Activated CD4-positive, alpha-beta T cell treated with anti-CD3 and anti-CD28 coated beads for 48 hours (primary cell): Measurements from ENCODE around the gene EHHADH.
"Not testable (repeated sequence)": the region's sequence is repeated elsewhere in the genome, so short reads cannot be mapped to it uniquely, and the experiment has no call there.

ENCODE experiments used
- DNase-seq: peaks from one replicate; pipeline ENCODE4 v3.0.0-alpha.2; 2020

Gene EHHADH

DNA sequence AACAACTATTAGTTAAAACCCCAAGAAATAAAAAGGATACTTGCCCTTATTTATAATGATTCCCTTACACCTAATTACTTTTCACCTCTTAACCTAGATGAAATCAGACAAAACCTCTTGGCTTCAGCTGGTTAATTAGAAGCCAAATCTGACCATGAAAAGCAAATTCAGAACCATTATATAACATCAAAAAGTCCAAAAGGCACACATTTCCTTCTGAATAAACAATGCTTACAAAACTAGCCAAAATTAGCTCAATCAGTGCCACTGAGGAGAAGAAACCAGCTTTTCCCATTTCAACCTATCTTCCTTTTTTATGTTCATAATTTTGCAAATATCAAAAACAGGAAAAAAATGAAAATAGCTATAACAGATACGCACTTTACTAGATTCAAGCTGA, 3.2 kb downstream of the EHHADH start:
- no peak for DNase-seq

GRCh38 chr3:185250247-185250646, 3.6 kb downstream of the EHHADH start:
- DNase-seq = no peak

- DNase-seq = no peak
Observed at GRCh38 chr3:185242642-185243041, 11.2 kb downstream of the EHHADH start.

- no peak for DNase-seq
Observed at GRCh38 chr3:185236969-185237368, 16.9 kb downstream of the EHHADH start.

DNA sequence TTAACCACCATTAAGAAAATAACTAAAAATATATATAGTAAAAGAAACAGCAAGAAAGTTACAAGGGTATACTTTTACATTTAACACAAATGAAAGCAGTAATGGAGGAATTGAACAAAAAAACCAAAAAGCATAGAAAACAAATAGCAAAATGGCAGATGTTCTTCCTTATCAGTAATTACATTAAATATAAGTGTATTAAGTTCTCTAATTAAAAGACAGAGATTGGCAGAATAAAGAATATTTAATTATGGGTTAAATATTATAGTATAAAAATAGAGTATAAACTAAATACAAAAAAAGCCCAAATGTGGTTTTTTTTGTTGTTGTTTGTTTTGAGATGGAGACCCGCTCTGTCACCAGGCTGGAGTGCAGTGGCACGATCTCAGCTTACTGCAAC, 20.5 kb downstream of the EHHADH start:
- DNase-seq = no peak

GRCh38 chr3:185226526-185226925, 27.3 kb downstream of the EHHADH start:
- DNase-seq = not testable (repeated sequence)

DNA sequence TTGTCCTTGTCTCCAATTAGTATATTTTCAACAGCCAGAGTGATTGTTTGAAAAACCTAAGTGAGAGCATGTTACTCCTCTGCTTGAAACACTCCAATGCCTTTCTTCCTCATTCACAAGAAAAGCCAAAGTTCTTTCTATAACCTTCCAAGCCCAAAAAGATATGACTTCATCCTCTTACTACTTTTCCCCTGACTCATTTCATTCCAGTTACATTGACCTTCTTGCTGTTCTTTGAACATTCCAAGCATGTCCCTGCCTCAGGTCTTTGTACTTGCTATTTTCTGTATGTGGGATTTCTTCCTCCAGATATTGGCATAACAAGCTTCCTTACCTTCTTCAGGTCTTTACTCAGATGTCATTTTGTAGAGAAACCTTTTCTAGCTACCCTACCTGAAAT, 28.3 kb downstream of the EHHADH start:
- DNase-seq = no peak

GRCh38 chr3:185225080-185225479, 28.8 kb downstream of the EHHADH start:
- DNase-seq = no peak

DNA sequence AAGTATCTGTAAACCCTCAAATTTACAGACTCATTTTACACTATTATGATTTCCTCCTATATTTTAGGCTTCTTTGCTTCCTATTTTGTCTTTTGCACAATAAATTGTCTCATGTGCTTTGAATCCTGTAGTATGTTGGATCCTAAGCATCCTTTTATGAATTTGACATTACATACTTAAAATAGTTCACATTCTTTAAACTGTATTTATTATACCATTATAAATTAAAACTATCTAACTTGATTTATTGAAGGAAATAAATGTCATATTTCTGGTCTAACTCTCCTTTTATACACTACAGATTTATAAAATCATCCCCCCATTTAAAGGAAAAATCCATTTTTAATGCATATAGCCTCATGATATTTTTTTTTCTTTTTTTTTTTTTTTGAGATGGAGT, 32.6 kb downstream of the EHHADH start:
- DNase-seq = no peak

DNA sequence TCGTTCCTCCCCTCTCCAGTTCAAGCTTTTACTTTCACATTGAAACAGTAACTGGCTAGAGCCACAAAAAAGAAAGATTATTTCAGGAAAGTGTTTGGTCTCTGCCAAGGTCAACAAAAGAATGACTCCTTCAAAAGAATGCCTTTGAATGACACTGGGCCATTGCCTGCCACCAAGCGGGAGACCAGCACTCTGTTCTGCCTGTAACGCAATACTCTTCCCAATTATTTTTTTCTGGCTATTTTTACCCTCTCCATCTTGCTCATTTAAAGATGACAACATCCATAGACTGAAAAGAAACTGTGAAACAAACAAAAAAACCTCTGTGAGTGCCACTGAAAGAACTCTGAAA, 37.3 kb downstream of the EHHADH start:
- DNase-seq = no peak

GRCh38 chr3:185215873-185216606, 37.8 kb downstream of the EHHADH start:
- no peak for DNase-seq

GRCh38 chr3:185212559-185212958, 41.3 kb downstream of the EHHADH start:
- no peak for DNase-seq

- no peak for DNase-seq
Observed at GRCh38 chr3:185212086-185212485, 41.8 kb downstream of the EHHADH start.

DNA sequence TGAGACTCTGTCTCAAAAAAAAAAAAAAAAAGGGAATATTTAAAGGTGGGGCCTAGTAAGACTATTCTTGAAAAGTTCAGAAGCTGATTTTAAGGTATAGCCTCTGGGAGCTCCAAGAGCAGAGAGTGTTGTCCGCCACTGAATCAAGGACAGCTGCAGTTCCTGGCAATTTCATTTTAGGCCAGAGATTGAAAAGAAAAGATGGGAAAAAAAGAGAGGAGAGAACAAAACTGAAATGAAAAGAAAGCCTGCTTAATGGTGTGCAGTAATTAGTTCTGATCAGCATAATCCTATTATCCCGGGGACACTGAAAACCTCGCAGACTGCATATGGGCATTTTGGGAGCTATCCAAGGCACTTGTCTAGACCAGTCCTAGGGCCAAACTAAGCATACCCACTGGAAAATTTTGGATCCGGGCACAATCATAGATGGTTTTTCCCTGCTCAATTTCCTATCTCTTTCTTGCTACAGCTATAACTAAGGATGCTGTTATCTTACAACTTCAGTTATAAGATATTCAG, 43.2 kb downstream of the EHHADH start:
- no peak for DNase-seq

DNA sequence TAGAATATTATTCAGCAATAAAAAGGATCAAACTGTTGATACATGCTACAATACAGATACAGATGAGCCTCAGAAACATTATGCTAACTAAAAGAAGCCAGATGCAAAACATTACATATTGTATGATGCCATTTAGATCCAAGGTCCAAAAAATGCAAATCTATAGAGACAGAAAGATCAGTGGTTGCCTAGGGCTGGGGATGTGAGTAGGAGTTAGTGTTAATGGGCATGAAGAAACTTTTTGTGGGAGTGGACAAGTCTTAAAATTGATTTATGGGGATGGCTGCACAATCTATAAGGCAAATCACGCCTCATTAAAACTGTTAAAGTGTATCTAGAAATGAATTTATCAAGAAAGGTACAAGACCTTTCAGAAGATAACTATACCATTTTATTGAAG, 45.0 kb downstream of the EHHADH start:
- no peak for DNase-seq

DNA sequence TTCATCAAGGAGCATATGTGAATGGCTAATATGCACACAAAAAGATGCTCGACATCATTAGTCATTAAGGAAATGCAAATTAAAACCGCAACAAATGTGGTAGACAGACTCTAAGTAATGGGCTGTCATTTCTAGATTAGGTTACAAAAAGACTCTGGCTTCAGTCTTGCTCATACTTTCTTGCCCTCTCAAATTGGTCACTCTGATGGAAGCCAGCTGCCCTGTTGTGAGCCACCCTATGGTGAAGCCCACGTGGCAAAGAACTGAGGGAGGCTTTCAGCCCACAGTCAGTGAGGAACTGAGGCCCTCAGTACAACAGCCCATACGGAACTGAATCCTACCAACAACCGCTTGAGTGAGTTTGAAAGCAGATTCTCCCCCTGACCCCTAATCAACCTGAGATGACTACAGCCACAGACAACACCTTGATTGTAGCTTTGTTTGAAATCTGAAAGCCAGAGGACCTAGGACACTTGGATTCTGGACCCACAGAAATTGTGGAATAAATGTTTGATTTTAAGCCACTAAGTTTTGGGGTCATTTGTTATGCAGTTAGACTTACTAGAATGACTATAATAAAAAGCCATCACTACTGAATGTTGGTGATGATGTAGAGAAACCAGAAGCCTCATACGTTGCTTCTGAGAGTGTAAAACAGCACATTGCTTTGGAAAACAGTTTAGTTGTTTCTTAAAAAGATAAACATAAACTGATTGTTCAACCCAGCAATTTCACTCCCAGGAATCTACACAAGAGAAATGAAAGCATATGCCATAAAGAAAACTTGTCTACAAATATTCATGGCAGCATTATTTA, 45.7 kb downstream of the EHHADH start:
- no peak for DNase-seq

DNA sequence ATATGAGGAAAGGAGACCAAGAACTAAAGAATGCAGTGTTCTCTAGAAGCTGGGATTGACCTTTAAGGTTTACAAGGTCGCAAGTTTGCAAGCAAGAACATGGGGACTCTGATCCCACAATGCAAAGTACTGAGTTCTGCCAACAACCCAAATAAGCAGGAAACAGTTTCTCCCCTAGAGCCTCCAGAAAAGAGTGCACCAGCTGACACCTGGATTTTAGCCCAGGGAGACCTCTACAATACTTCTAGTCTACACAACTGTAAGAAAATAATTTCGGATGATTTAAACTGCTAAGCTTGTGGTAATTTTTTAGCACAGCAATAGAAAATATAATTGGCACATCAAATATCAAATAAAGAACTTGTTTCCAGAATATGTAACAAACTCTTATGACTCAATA, 46.4 kb downstream of the EHHADH start:
- no peak for DNase-seq

DNA sequence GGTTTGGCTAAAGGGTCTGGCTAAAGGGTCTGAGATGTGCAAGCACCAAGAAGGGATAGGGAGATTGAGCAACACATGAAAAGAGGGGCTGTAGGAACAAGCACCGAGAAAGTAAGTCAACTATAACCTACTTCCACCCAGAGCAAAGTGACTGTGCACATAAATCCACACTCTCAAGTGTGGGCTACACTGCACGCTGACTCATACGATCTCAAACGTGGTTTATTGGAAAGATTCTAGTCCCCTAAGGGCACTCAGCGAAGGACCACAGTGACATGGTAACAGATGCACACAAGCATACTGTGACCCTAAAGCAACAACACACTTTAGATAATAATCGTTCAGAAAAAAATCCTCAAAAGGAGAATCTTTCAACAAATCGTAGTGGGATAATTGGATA, 48.0 kb downstream of the EHHADH start:
- DNase-seq = no peak

DNA sequence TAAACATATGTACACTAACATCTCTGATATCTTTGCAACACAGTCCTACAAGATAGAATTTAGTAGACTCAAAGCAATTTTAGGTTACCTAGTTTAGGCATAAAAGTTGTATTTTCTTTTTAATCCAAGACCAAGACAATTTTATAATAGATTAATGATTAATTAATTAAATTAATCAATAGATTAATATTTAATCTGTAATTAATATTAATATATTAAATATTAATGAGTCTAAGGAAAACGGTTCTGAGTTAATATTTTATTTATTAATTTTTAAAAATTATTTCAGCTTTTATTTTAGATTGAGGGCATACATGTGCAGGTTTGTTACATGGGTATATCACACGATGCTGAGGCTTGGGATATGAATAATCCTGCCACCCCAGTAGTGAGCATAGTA, 49.0 kb downstream of the EHHADH start:
- no peak for DNase-seq

- no peak for DNase-seq
Observed at GRCh38 chr3:185200639-185201038, 53.2 kb downstream of the EHHADH start.

DNA sequence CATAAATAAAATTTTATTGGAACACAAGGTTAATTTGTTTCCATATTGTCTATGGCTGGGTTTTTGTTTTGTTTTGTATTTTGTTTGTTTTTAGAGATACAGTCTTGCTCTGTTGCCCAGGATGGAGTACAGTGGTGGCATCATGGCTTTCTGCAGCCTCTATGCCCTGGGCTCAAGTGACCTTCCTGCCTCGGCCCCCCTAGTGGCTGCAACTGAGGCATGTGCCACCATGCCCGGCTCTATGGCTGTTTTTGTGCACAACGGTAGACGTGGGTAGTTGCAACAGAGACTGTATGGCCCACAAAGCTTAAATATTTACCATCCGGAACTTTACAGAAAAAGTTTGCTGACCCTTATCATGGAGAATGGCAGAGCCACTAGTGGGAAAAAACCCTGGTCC, 54.2 kb downstream of the EHHADH start:
- DNase-seq = no peak

- no peak for DNase-seq
Observed at GRCh38 chr3:185199206-185199605, 54.6 kb downstream of the EHHADH start.

- no peak for DNase-seq
Observed at GRCh38 chr3:185197068-185197467, 56.8 kb downstream of the EHHADH start.

DNA sequence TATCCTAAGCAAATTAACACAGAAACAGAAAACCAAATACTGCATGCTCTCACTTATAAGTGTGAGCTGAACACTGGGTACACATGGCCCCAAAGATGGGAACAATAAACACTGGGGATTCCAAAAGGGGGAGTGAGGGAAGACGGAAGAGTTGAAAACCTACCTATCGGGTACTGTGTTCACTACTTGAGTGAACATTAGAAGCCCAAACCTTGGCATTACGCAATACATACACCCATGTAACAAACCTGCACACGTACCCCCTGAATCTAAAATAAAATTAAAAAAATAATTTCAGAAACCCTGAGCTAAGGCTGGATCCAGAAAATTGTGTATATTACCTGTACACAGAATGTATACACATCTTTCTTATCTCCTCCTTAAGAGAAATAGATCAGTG, 58.2 kb downstream of the EHHADH start:
- no peak for DNase-seq
